ENCODE results near the gene ST6GALNAC3.

ST6GALNAC3 gene

GRCh38 chr1:76292418-76293184 is 218.1 kb downstream of the ST6GALNAC3 start:
- Histone ChIP-seq H3K27ac (no peak overlapping the region), H3K27me3 (replicated peaks) (no peaks in the 10 kb centered on the region), H3K36me3 (replicated peaks) (no peaks in the 10 kb centered on the region), H3K4me3 (ENCODE audit: low read depth, low read length) (no peak overlapping the region)
- in situ Hi-C loops (cut with HindIII; ENCODE audit: low pct_ligation_motif_present, low sequenced_read_pairs) = no loop called here
- no peak for TF ChIP-seq CTCF (IDR thresholded peaks at IDR 0.05; ENCODE audit: low read depth, low read length, missing control alignments)
- DNase-seq = no peak

GRCh38 chr1:76293831-76294230 is 219.3 kb downstream of the ST6GALNAC3 start:
- in situ Hi-C loops (cut with HindIII; ENCODE audit: low pct_ligation_motif_present, low sequenced_read_pairs) = no loop called here
- H3K27ac ChIP-seq = no peak overlapping the region
- no peaks in the 10 kb centered on the region for H3K27me3 ChIP-seq (replicated peaks)
- no peak for DNase-seq
- no peaks in the 10 kb centered on the region for H3K36me3 ChIP-seq (replicated peaks)
- TF ChIP-seq CTCF (IDR thresholded peaks at IDR 0.05; ENCODE audit: low read depth, low read length, missing control alignments) = no peak
- no peak overlapping the region for H3K4me3 ChIP-seq (ENCODE audit: low read depth, low read length)

GRCh38 chr1:76294482-76295194 is 220.1 kb downstream of the ST6GALNAC3 start:
- in situ Hi-C loops (cut with HindIII; ENCODE audit: low pct_ligation_motif_present, low sequenced_read_pairs) = no loop called here
- DNase-seq = no peak
- Histone ChIP-seq H3K4me3 (ENCODE audit: low read depth, low read length) (no peak overlapping the region), H3K27ac (no peak overlapping the region), H3K36me3 (replicated peaks) (no peaks in the 10 kb centered on the region), H3K27me3 (replicated peaks) (no peaks in the 10 kb centered on the region)
- TF ChIP-seq CTCF (IDR thresholded peaks at IDR 0.05; ENCODE audit: low read depth, low read length, missing control alignments) = no peak

DNA sequence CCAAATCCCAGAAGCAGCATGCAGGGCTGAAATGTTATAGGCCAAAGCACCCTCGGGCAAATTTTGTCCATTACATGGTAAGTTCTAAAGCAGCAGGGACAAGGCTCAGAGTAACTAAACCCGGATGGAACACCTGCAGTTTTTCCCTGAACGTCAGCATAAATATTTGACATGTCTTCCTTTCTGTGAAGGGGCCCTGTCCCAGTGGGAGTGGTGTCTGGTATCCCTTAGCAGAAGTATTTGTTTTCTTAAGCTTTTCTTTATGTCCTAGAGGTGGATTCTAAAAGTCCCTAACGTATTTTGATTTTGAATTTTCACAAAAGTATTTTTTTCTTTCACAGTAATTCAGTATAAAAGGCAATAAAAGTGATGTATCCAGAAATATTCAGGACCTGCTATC is 223.9 kb downstream of the ST6GALNAC3 start:
- in situ Hi-C loops (cut with HindIII; ENCODE audit: low pct_ligation_motif_present, low sequenced_read_pairs) = no loop called here
- Histone ChIP-seq H3K27ac (no peak overlapping the region), H3K27me3 (replicated peaks) (no peaks in the 10 kb centered on the region), H3K4me3 (ENCODE audit: low read depth, low read length) (no peak overlapping the region), H3K36me3 (replicated peaks) (no peaks in the 10 kb centered on the region)
- TF ChIP-seq CTCF (IDR thresholded peaks at IDR 0.05; ENCODE audit: low read depth, low read length, missing control alignments) = no peak
- no peak for DNase-seq

GRCh38 chr1:76299036-76299435 is 224.5 kb downstream of the ST6GALNAC3 start:
- in situ Hi-C loops (cut with HindIII; ENCODE audit: low pct_ligation_motif_present, low sequenced_read_pairs) = no loop called here
- TF ChIP-seq CTCF (IDR thresholded peaks at IDR 0.05; ENCODE audit: low read depth, low read length, missing control alignments) = no peak

More at GRCh38 chr1:76299036-76299435, 224.5 kb downstream of the ST6GALNAC3 start:
- no peak overlapping the region for H3K4me3 ChIP-seq (ENCODE audit: low read depth, low read length)
- no peak for DNase-seq
- H3K27ac ChIP-seq = no peak overlapping the region
- no peaks in the 10 kb centered on the region for H3K36me3 ChIP-seq (replicated peaks)
- no peaks in the 10 kb centered on the region for H3K27me3 ChIP-seq (replicated peaks)
